Measurements from ENCODE around the gene ARHGAP28.

DNA sequence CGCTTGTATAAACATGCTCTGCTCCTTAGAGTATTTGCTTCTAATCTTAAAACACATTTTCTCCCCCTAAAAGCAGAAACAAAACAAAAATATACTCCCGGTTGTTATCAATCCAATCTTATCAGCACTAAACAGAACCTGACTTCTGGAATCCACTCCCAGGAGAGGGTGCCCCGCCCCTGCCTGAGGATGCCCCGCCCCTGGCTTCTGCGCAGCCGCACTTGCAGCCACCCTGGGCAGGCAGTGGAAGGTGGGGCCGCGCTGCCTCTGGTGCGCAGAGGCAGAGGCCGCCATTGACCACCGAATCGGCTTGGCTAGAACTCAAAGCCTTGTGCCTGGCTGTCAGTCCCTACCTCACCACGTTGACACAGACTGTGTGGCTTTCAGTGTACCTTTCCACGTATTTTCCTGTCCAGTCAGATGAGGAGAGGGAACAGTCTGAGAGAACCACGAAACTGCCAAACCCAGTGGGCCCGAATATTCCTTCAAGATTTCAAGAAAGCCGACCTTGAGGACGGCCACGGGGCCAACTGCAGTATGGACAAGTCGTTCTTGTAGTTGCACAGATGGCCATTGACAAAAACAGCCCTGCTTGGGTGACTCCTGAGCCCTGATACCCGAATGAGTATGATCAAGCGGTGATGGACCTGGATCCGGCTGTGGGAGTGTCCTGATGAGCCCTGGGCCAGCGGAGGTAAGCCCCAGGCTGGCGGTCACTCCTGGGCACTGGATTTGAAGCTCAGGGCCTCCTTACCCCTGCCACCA, 46.2 kb upstream of the ARHGAP28 start:
- TF ChIP-seq, protein P1, sequence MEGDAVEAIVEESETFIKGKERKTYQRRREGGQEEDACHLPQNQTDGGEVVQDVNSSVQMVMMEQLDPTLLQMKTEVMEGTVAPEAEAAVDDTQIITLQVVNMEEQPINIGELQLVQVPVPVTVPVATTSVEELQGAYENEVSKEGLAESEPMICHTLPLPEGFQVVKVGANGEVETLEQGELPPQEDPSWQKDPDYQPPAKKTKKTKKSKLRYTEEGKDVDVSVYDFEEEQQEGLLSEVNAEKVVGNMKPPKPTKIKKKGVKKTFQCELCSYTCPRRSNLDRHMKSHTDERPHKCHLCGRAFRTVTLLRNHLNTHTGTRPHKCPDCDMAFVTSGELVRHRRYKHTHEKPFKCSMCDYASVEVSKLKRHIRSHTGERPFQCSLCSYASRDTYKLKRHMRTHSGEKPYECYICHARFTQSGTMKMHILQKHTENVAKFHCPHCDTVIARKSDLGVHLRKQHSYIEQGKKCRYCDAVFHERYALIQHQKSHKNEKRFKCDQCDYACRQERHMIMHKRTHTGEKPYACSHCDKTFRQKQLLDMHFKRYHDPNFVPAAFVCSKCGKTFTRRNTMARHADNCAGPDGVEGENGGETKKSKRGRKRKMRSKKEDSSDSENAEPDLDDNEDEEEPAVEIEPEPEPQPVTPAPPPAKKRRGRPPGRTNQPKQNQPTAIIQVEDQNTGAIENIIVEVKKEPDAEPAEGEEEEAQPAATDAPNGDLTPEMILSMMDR (IDR thresholded peaks at IDR 0.05), result no peak
- TF ChIP-seq, protein P2, sequence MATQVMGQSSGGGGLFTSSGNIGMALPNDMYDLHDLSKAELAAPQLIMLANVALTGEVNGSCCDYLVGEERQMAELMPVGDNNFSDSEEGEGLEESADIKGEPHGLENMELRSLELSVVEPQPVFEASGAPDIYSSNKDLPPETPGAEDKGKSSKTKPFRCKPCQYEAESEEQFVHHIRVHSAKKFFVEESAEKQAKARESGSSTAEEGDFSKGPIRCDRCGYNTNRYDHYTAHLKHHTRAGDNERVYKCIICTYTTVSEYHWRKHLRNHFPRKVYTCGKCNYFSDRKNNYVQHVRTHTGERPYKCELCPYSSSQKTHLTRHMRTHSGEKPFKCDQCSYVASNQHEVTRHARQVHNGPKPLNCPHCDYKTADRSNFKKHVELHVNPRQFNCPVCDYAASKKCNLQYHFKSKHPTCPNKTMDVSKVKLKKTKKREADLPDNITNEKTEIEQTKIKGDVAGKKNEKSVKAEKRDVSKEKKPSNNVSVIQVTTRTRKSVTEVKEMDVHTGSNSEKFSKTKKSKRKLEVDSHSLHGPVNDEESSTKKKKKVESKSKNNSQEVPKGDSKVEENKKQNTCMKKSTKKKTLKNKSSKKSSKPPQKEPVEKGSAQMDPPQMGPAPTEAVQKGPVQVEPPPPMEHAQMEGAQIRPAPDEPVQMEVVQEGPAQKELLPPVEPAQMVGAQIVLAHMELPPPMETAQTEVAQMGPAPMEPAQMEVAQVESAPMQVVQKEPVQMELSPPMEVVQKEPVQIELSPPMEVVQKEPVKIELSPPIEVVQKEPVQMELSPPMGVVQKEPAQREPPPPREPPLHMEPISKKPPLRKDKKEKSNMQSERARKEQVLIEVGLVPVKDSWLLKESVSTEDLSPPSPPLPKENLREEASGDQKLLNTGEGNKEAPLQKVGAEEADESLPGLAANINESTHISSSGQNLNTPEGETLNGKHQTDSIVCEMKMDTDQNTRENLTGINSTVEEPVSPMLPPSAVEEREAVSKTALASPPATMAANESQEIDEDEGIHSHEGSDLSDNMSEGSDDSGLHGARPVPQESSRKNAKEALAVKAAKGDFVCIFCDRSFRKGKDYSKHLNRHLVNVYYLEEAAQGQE (IDR thresholded peaks at IDR 0.05; ENCODE audit: insufficient read depth in 1 of 2, low read depth in 2 of 2, low read length in 1 of 2), result no peak
- TF ChIP-seq TCF7L2 (IDR thresholded peaks at IDR 0.05; ENCODE audit: low read depth, low read length) (no peak), SIN3A (IDR thresholded peaks at IDR 0.05; ENCODE audit: borderline replicate concordance, insufficient read depth, low read depth, low read length) (no peak), POLR2AphosphoS5 (IDR thresholded peaks at IDR 0.05; ENCODE audit: low read depth, low read length) (no peak)
